ENCODE results near the gene DPH5.

Gene DPH5

DNA sequence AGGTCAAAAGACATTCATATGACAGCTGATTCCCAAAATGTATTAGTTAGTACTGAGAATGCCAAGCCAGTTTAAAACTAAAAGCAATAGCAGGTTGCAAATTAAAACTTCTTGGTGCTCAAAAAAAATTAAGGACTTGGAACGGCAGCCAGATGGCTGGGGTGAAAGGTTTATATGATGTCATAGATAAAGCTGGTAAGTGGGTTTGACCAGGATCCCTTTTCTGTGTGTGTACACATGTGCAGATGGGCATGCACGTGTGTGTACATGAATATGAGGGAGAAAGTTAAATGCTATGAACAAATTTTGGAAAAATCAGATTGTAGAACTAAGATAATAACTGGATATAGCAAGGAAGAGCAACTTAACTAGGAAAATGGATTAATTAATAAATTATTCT, 39.1 kb upstream of the DPH5 start:
- DNase-seq (ENCODE audit: extremely low read depth, low read depth) = no peak
- TF ChIP-seq, protein P1, sequence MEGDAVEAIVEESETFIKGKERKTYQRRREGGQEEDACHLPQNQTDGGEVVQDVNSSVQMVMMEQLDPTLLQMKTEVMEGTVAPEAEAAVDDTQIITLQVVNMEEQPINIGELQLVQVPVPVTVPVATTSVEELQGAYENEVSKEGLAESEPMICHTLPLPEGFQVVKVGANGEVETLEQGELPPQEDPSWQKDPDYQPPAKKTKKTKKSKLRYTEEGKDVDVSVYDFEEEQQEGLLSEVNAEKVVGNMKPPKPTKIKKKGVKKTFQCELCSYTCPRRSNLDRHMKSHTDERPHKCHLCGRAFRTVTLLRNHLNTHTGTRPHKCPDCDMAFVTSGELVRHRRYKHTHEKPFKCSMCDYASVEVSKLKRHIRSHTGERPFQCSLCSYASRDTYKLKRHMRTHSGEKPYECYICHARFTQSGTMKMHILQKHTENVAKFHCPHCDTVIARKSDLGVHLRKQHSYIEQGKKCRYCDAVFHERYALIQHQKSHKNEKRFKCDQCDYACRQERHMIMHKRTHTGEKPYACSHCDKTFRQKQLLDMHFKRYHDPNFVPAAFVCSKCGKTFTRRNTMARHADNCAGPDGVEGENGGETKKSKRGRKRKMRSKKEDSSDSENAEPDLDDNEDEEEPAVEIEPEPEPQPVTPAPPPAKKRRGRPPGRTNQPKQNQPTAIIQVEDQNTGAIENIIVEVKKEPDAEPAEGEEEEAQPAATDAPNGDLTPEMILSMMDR (IDR thresholded peaks at IDR 0.05; ENCODE audit: low read depth, low read length, missing control alignments) = no peak
- H3K4me3 ChIP-seq (replicated peaks; ENCODE audit: low read depth, low read length) = no peak overlapping the region

DNA sequence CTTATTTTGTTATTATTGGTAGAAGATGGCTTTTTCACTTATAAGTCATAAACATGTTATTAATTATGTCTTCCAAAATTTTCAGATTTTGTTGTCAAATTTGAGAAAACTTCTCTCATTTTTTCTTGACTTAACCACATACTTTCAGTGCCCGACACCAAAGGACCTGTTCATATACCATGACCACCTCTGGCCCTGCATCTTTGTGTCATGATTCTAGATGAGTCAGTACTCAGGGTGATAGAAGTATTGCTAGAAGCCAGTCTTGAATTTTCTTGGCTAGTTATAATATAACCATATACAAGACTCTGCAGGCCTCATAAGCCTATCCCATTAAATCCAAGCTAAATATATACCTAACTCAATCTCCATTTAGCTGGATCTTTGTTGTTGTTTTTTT, 35.4 kb upstream of the DPH5 start:
- TF ChIP-seq, protein P1 (IDR thresholded peaks at IDR 0.05; ENCODE audit: low read depth, low read length, missing control alignments) = no peak
- no peak for DNase-seq (ENCODE audit: extremely low read depth, low read depth)
- no peak overlapping the region for H3K4me3 ChIP-seq (replicated peaks; ENCODE audit: low read depth, low read length)

DNA sequence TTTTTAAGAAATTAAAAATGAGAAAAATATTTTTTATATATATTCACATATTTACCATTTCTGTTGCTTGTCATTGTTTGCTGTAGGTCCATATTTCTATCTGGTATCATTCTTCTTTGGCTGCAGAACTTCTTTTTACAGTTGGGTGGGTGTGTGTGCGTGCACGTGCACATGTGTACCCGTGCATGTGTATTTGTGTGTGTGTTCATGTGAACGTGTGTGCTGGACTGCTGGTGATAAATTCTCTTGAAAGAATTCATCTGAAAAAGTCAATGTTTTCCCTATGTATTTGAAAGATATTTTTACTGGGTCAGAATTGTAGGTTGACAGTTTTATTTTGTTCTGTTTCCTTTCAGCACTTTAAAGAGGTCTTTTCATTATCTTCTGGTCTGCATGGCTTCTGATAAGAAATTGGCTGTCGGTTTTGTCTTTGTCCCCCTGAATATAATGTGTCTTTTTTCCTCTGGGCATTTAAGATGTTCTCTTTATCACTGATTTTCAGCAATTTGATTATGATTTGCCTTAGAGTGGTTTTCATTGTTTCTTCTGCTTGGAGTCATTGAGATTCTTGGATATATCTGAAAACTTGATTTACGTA, 34.5 kb upstream of the DPH5 start:
- no peak for DNase-seq (ENCODE audit: extremely low read depth, low read depth)
- H3K4me3 ChIP-seq (replicated peaks; ENCODE audit: low read depth, low read length) = no peak overlapping the region
- TF ChIP-seq, protein P1 (IDR thresholded peaks at IDR 0.05; ENCODE audit: low read depth, low read length, missing control alignments) = no peak

DNA sequence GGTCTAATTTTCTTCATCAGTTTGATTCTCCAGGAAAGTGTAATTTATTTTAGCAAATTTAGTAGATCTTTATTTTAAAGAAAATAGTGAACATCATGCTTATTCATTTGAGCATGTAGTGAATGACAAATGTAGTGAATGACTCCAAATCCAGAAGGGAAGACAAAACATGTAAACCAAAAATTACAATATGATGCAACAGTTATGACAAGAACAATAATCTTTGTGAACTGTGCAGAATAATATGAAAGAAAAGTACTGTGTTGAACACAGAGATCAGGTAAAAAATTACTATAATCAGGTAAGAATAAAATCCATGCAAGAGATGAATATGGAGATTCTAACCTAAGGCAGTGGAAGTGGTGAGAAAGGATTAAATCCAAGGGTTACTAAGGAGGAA, 30.0 kb upstream of the DPH5 start:
- no peak for DNase-seq (ENCODE audit: extremely low read depth, low read depth)

DNA sequence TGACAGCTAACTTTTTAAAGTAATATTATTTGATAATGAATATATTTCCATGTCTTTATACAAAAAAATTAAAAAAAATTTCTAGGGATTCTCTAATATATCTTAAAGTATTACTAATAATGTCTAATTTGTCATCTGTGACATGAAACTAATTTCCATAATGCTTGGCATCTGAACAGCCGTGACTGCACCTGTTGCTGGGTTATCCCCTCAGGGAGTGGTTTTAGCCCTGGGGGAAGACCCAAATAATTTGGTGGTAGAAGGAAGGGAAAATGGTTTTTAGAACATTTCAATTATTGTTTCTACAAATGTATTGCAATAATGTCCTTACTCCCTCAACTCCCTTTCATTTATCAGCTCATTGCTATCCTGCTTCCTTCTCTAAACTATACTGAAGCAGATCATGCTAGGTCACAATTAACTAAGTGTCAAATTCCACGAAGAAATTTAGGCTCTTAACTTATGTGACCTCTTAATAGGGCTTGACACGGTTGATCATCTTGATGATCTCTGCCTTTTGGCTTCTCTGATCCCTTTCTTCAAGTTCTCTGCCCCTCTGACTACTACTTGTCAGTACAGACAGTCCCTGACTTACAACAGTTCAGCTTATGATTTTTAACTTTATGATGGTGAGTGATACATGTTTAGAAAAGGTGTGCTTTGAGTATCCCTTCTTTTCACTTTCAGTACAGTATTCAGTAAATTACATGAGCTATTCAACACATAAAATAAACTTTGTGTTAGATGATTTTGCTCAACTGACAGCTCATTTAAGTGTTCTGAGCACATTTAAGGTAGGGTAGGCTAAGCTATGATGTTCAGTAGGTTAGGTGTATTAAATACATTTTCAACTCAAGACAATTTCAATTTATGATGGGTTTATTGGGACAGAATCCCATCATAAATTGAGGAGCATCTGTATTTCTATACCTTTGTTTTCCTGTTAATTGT, 26.4 kb upstream of the DPH5 start:
- TF ChIP-seq, protein P1 (IDR thresholded peaks at IDR 0.05; ENCODE audit: low read depth, low read length, missing control alignments) = no peak

More for the DNA sequence above, 30.0 kb upstream of the DPH5 start:
- TF ChIP-seq, protein P1 (IDR thresholded peaks at IDR 0.05; ENCODE audit: low read depth, low read length, missing control alignments) = no peak
- H3K4me3 ChIP-seq (replicated peaks; ENCODE audit: low read depth, low read length) = no peak overlapping the region

DNA sequence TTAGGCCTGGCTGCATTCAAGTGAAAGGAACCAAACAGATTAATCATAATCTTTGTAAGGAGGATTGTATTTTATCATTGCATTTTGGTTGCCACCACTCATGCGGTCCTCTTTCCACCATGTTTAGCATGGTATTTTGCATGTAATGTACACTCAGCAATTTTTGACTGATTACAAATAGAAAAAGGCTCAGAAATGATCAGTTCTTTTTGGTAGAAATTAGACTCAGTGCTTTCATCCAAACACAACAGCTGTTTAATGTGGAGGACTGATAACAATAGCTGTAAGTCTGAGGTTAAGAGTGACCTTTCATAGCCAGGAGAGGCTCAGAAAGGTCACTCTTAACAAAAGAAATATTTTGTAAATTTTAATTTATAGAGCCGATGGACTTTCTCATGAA, 25.3 kb upstream of the DPH5 start:
- no peak overlapping the region for H3K4me3 ChIP-seq (replicated peaks; ENCODE audit: low read depth, low read length)
- TF ChIP-seq, protein P1 (IDR thresholded peaks at IDR 0.05; ENCODE audit: low read depth, low read length, missing control alignments) = no peak
- no peak for DNase-seq (ENCODE audit: extremely low read depth, low read depth)

More for the DNA sequence above, 26.4 kb upstream of the DPH5 start:
- DNase-seq (ENCODE audit: extremely low read depth, low read depth) = no peak
- no peak overlapping the region for H3K4me3 ChIP-seq (replicated peaks; ENCODE audit: low read depth, low read length)
